A673 (cell line): ENCODE data around the gene SLC2A9.

Experiments used
- CTCF ChIP-seq: fragments of 300-800, 200-600 bp; sonication (generic); conservative IDR thresholded peaks from 2 replicates; pipeline ENCODE4 v1.5.1; 2017; ENCODE audit warnings: low read depth, mild to moderate bottlenecking, antibody characterized with exemption, low read length, moderate library complexity, mixed read lengths
- EZH2 ChIP-seq: fragments of 200-600 bp; sonication (generic); IDR thresholded peaks from 2 replicates; pipeline ENCODE4 v1.6.1; 2017; ENCODE audit warnings: borderline replicate concordance, low read depth, mild to moderate bottlenecking, mixed read lengths, antibody characterized with exemption, low read length; ENCODE audit not compliant: poor library complexity, severe bottlenecking

GRCh38 chr4:9895333-9895705, 126.0 kb downstream of the SLC2A9 start:
- TF ChIP-seq CTCF (no peak), EZH2 (no peak)
